HepG2 (cell line): ENCODE results near the gene TGFBR1. TPM values are rescaled to one million over a fixed set of nuclear protein-coding genes. Genes with fewer than 3 reads are reported as not detected.
A peak's percentile ranks its signal among the peaks of the same experiment; 100 is the strongest.

Source experiments
- ARID2 ChIP-seq: sonication (generic); formaldehyde crosslinking; IDR thresholded peaks from 2 replicates; pipeline ENCODE4 v1.8.1; 2022; ENCODE audit warnings: mild to moderate bottlenecking, missing genetic modification reagents, borderline replicate concordance
- EEA1 ChIP-seq: sonication (generic); formaldehyde crosslinking; IDR thresholded peaks from 2 replicates; pipeline ENCODE4 v1.5.1; 2020; ENCODE audit warnings: mild to moderate bottlenecking, missing genetic modification reagents, borderline replicate concordance
- FOSL1 ChIP-seq: sonication (generic); formaldehyde crosslinking; IDR thresholded peaks from 2 replicates; pipeline ENCODE4 v1.9.0; 2021; ENCODE audit warnings: missing genetic modification reagents, borderline replicate concordance
- HMG20B ChIP-seq: conservative IDR thresholded peaks from 2 replicates; pipeline ENCODE4 v1.6.1; 2016; ENCODE audit warnings: missing genetic modification reagents, missing compliant biosample characterization
- MZF1 ChIP-seq: sonication (generic); formaldehyde crosslinking; IDR thresholded peaks from 2 replicates; pipeline ENCODE4 v1.8.1; 2023; ENCODE audit warnings: mild to moderate bottlenecking, missing genetic modification reagents, borderline replicate concordance
- SP140L ChIP-seq: sonication (generic); formaldehyde crosslinking; IDR thresholded peaks from 2 replicates; pipeline ENCODE4 v1.4.0; 2020; ENCODE audit warnings: missing genetic modification reagents, borderline replicate concordance
- SRSF4 ChIP-seq: fragments of 200-400 bp; formaldehyde crosslinking; IDR thresholded peaks from one replicate; pipeline ENCODE4 v1.6.1; 2018; ENCODE audit warnings: mild to moderate bottlenecking, low read depth, low read length, moderate library complexity; ENCODE audit not compliant: poor library complexity, severe bottlenecking
- YY1 ChIP-seq: IDR thresholded peaks from 2 replicates; pipeline ENCODE4 v1.6.1; 2011; ENCODE audit warnings: low read length, low read depth, moderate library complexity, mild to moderate bottlenecking; ENCODE audit not compliant: insufficient read depth, insufficient replicate concordance
- ZHX2 ChIP-seq, 2 experiments: sonication (generic) in 1 of 2; formaldehyde crosslinking in 1 of 2; IDR thresholded peaks; 2 replicates each; pipeline versions ENCODE4 v1.6.1 to v1.9.0; 2014 to 2022; ENCODE audit warnings: antibody characterized with exemption in 1 of 2, borderline replicate concordance in 1 of 2, inconsistent platforms in 1 of 2, low read depth in 1 of 2, missing genetic modification reagents in 1 of 2
- ZNF17 ChIP-seq: sonication (generic); formaldehyde crosslinking; IDR thresholded peaks from 2 replicates; pipeline ENCODE4 v1.5.0; 2020; ENCODE audit warnings: mild to moderate bottlenecking, missing genetic modification reagents
- ZNF644 ChIP-seq: IDR thresholded peaks from 2 replicates; pipeline ENCODE4 v1.6.1; 2016; ENCODE audit warnings: low read depth
- ZNF713 ChIP-seq: sonication (generic); formaldehyde crosslinking; IDR thresholded peaks from 2 replicates; pipeline ENCODE4 v1.4.0; 2020; ENCODE audit warnings: mild to moderate bottlenecking, missing genetic modification reagents
- polyA plus RNA-seq, 8 experiments: library from polyadenylated mRNA; depleted of rRNA in 3 of 8; stranded (reverse) in 7 of 8; unstranded in 1 of 8; fragments of >200 nt; fragmentation: Illumina TruSeq in 4 of 8; extraction: Trizol in 4 of 8; gene quantifications; 2 replicates each; pipeline versions ENCODE4 v1.2.1 to v1.2.3, GENCODE V29; 2011 to 2016; ENCODE audit warnings: low read depth in 4 of 8, missing spikeins in 1 of 8, mixed read lengths in 1 of 8; ENCODE audit not compliant: insufficient read depth in 1 of 8
- total RNA-seq, 5 experiments: library from RNA; depleted of rRNA; stranded (reverse); fragments of >200 nt; fragmentation: Illumina TruSeq; extraction: Trizol; gene quantifications; 2 replicates each; pipeline ENCODE4 v1.2.3, GENCODE V29; 2016; ENCODE audit warnings: low read depth in 1 of 5
- TF ChIP-seq, protein P1 (sequence below): sonication (generic); formaldehyde crosslinking; IDR thresholded peaks from one replicate; pipeline ENCODE4 v1.5.1; 2020; ENCODE audit warnings: mild to moderate bottlenecking, missing genetic modification reagents; ENCODE audit errors: not compliant biosample characterization

The TGFBR1 gene
- total and polyA plus RNA-seq, 2 of the 13 experiments (the other 11 are each of a cell fraction or from before 2014, with no cell fraction given) = 16.8 to 23.9 TPM

DNA sequence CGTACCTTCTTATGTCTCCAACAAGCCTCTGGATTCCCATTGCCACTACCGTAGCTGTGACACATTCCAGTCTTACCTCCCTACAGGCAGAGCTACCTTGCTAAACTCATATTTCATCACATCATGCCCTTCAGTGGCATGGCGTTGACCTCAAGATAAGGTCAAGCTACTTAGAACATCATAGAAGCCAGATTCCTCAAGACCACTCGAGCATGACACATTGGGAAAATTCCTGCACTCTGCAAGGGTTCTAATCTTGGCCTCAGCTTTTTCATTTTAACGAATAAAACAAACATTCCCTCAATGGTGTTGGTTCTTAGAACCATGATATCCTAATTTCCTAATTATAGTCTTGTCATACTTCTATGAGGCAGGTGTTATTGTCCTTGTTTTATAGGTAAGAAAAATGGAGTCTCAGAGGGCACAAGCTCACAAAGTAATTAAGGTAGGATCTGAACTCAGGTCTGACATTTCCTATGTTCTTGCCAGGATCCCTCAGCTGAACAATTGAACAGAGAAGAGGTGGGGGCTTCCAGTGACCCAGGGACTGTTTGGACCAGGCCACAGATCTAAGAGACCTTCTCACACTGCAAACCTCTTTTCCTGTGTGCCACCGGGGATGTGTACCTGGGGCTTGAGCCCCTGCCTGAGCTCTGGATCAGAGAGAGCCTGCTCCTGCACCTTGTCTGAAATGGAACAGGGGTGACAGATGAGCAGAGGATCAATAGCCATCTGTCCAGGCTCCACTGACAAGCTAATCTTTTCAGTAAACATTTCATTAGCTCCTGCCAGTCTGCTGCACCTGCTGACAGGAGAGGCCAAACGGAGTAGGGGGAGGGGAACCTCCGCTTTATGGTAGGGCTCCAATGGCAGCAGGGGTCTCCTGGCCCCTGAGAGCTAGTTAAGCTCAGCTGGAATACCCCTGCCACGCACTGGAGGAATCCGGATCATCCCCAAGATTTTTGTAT lies 67.5 kb downstream of the TGFBR1 start (continued):
- TF ChIP-seq SRSF4 (no peak), ZHX2 (IDR thresholded peaks at IDR 0.05; ENCODE audit: low read depth) (no peak), ZHX2 (CRISPR knock-in tag; IDR thresholded peaks at IDR 0.05; ENCODE audit: borderline replicate concordance) (no peak), ARID2 (CRISPR knock-in tag) (no peak), HMG20B (CRISPR knock-in tag) (0 out of 2 replicates have a peak, but pooled peaks have one; percentile 44), MZF1 (no peak), FOSL1 (no peak), ZNF644 (CRISPR knock-in tag) (peak; percentile 84), ZNF713 (CRISPR knock-in tag) (no peak), YY1 (no peak), SP140L (CRISPR knock-in tag) (no peak), EEA1 (no peak), ZNF17 (CRISPR knock-in tag) (no peak)
- TF ChIP-seq, protein P1, sequence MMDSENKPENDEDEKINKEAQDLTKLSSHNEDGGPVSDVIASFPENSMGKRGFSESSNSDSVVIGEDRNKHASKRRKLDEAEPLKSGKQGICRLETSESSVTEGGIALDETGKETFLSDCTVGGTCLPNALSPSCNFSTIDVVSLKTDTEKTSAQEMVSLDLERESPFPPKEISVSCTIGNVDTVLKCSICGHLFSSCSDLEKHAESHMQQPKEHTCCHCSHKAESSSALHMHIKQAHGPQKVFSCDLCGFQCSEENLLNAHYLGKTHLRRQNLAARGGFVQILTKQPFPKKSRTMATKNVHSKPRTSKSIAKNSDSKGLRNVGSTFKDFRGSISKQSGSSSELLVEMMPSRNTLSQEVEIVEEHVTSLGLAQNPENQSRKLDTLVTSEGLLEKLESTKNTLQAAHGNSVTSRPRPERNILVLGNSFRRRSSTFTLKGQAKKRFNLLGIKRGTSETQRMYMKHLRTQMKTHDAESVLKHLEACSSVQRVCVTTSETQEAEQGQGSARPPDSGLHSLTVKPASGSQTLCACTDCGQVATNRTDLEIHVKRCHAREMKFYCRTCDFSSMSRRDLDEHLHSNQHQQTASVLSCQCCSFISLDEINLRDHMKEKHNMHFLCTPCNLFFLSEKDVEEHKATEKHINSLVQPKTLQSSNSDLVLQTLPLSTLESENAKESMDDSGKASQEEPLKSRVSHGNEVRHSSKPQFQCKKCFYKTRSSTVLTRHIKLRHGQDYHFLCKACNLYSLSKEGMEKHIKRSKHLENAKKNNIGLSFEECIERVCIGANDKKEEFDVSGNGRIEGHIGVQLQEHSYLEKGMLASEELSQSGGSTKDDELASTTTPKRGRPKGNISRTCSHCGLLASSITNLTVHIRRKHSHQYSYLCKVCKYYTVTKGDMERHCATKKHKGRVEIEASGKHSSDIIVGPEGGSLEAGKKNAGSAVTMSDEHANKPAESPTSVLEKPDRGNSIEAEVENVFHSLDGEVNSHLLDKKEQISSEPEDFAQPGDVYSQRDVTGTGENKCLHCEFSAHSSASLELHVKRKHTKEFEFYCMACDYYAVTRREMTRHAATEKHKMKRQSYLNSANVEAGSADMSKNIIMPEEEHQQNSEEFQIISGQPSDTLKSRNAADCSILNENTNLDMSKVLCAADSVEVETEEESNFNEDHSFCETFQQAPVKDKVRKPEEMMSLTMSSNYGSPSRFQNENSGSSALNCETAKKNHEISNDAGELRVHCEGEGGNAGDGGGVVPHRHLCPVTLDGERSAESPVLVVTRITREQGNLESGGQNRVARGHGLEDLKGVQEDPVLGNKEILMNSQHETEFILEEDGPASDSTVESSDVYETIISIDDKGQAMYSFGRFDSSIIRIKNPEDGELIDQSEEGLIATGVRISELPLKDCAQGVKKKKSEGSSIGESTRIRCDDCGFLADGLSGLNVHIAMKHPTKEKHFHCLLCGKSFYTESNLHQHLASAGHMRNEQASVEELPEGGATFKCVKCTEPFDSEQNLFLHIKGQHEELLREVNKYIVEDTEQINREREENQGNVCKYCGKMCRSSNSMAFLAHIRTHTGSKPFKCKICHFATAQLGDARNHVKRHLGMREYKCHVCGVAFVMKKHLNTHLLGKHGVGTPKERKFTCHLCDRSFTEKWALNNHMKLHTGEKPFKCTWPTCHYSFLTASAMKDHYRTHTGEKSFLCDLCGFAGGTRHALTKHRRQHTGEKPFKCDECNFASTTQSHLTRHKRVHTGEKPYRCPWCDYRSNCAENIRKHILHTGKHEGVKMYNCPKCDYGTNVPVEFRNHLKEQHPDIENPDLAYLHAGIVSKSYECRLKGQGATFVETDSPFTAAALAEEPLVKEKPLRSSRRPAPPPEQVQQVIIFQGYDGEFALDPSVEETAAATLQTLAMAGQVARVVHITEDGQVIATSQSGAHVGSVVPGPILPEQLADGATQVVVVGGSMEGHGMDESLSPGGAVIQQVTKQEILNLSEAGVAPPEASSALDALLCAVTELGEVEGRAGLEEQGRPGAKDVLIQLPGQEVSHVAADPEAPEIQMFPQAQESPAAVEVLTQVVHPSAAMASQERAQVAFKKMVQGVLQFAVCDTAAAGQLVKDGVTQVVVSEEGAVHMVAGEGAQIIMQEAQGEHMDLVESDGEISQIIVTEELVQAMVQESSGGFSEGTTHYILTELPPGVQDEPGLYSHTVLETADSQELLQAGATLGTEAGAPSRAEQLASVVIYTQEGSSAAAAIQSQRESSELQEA = no peak
